Measurements from ENCODE around the gene CFAP97.
"Not testable (repeated sequence)": the region's sequence is repeated elsewhere in the genome, so short reads cannot be mapped to it uniquely, and the experiment has no call there.

DNA sequence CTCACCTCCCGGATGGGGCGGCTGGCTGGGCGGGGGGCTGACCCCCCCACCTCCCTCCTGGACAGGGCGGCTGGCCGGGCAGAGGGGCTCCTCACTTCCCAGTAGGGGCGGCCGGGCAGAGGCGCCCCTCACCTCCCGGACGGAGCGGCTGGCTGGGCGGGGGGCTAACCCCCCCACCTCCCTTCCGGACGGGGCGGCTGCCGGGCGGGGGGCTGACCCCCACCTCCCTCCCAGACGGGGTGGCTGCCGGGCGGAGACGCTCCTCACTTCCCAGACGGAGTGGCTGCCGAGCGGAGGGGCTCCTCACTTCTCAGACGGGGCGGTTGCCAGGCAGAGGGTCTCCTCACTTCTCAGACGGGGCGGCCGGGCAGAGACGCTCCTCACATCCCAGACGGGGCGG lies 36.7 kb upstream of the CFAP97 start:
- TF ChIP-seq, protein P1, sequence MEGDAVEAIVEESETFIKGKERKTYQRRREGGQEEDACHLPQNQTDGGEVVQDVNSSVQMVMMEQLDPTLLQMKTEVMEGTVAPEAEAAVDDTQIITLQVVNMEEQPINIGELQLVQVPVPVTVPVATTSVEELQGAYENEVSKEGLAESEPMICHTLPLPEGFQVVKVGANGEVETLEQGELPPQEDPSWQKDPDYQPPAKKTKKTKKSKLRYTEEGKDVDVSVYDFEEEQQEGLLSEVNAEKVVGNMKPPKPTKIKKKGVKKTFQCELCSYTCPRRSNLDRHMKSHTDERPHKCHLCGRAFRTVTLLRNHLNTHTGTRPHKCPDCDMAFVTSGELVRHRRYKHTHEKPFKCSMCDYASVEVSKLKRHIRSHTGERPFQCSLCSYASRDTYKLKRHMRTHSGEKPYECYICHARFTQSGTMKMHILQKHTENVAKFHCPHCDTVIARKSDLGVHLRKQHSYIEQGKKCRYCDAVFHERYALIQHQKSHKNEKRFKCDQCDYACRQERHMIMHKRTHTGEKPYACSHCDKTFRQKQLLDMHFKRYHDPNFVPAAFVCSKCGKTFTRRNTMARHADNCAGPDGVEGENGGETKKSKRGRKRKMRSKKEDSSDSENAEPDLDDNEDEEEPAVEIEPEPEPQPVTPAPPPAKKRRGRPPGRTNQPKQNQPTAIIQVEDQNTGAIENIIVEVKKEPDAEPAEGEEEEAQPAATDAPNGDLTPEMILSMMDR (conservative IDR thresholded peaks at IDR 0.05 in 1 of 2, IDR thresholded peaks at IDR 0.05 in 1 of 2; ENCODE audit: low read depth in 1 of 2, low read length in 2 of 2): not testable (repeated sequence)
- not testable (repeated sequence) for TF ChIP-seq EZH2 (IDR thresholded peaks at IDR 0.05; ENCODE audit: low read length, missing control alignments)

Measured in fibroblast of lung (primary cell).